NCI-H82 (cell line): ENCODE results near the gene FAAH.
"Not testable (repeated sequence)": the region's sequence is repeated elsewhere in the genome, so short reads cannot be mapped to it uniquely, and the experiment has no call there.

Experiments used
- DNase-seq: peaks from one replicate; lab custom pipeline; 2025; lab: John Stamatoyannopoulos, UW

The FAAH gene

DNA sequence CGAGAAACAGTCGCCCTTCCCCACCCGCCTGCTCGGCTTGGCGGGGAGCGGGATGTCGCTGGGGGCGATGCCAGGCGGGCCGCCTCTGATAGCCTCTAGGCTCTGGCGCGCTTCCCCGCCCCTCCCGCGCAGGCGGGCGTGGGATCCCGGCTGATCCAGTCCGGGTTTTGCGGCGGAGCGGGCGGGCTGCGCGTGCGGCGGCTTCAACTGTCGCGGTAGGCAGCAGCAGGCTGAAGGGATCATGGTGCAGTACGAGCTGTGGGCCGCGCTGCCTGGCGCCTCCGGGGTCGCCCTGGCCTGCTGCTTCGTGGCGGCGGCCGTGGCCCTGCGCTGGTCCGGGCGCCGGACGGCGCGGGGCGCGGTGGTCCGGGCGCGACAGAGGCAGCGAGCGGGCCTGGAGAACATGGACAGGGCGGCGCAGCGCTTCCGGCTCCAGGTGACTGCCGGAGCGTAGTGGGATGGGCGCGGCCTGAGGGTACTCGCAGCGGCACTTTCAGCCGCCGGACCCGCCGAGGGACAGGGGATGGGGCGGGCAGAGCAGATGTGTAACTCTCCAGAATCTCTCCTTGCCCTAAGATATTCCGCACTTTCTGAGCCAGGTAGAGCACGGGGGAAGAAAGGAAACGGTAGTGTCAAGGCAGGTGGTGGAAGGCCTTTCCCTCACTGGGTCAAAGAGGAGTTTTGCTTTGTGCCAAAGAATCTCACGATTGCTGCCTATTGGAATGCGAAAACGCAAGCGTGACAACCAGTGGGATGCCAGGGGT, at the start of gene FAAH:
TSS of gene FAAH (plus strand) at position 210 of the 764 bp plus-strand sequence. CDS start at position 242, 32 bp downstream.
- peak; percentile 66 for DNase-seq

DNA sequence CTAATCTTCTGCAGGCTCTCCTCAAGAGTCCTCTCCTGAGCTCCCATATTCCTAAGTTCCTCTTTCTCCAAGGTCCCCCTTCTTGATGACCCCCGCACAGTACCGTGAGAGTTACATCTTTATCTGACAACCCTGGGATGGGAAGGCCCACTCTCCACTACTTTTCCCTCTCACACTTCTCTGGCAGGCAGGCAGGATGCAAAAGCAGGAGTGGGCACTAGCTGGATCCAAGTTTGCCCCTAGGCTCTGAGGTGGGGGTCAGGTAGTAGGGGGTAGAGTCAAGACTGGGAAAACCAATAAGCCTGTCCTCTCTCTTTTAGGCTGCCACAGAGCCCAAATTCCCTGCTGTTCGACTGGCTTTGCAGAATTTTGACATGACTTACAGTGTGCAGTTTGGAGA, 49.6 kb upstream of the FAAH start:
- no peak for DNase-seq

DNA sequence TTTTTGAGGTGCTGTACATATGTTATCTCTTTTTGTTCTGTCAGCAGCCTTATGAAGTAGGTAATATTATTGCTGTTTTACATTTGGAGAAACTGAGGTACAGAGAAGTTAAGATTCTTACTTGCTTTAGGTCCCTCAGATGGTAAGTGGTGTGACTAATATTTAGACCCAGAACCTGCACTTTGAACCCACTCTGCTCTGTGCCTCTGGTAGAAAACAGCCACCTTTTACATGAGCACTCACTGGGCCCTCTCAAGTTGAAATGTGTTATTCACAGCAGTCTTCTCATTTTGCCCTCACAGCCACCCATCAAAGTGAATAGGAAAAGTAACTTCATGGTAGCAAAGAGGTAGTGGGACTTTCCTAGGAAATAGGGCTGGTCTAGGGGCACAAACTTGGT, 48.8 kb upstream of the FAAH start:
- no peak for DNase-seq

DNA sequence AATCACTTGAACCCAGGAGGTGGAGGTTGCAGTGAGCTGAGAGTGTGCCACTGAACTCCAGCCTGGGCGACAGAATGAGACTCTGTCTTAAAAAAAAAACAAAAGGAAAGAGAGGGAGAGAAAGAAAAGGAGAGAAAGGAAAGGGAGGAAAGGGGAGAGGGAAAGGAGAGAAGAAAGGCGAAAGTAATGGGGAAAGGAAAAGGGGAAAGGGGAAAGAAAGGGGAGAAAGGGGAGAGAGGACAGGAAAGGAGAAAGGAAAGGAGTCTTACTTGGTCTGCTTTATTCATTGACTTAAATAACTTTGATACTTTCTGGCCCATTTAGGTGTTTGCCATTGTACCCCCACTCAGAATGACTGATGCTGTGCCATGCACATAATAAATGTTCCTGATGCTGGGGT, 41.8 kb upstream of the FAAH start:
- no peak for DNase-seq

DNA sequence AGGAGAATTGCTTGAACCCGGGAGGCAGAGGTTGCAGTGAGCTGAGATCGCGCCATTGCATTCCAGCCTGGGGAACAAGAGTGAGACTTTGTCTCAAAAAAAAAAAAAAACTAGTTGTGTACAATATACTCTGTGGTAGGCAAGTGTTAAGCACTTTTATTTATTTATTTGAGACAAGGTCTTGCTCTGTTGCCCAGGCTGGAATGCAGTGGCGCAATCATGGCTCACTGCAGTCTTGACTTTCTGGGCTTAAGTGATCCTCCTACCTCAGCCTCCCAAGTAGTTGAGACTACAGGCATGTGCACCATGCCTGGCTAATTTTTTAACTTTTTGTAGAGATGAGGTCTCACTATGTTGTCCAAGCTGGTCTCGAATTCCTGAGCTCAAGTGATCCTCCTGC, 38.2 kb upstream of the FAAH start:
- DNase-seq: not testable (repeated sequence)

DNA sequence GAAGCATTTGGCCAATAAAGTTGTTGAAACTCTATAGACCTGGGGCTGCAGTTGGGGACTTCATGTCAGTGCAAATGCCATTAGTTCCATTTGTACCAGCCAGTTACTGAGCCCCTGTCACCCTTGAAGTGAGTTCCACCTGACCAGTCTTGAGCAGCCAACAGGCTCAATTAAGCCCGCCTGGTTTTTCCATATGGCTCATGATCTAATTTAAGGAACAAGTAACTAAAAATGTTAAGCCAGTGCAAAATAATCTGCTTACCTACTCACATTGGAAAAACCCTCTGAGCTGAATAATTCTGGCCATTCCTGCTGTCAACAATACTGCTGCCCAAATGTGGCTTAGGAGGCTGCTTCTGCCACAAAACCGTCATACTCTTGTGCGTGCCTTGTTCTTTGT, 32.0 kb upstream of the FAAH start:
- peak; percentile 95 for DNase-seq

DNA sequence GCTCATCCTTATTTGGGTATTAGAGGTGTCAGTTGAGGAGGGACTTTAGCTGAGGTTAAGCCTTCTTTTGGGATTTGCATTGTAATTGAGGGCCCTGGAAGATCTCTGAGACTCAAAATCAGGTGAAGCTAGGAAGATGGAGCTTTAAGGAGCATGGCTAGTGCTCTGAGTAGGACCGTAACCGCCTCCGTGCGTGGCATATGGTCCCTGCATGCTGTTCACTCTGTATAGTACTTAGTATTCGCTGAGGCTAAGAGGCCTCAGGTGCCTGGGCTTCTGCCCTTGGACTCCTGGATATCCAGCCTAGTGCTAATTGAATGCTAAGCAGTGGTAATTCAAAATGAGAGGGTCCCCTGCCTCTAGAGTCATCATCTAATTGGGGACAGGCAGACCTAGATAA, 31.0 kb upstream of the FAAH start:
- peak; percentile 99 for DNase-seq

DNA sequence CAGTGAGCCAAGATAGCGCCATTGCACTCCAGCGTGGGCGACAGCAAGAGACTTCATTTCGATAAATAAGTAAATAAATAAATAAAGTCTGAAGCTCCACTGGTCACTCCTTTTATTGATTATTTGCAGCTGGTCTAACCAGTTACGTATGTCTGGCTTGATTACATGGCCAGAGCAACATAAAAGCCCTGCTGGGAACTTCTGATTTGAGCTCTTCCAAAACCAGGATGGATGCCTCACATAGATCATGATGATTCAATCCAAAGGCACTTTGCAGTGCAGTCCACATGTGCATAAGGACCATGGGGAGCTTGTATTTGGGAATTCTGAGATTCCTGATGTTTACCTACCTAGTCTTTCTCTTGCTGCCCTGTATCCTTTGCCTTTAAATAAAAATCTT, 29.5 kb upstream of the FAAH start:
- DNase-seq: no peak

DNA sequence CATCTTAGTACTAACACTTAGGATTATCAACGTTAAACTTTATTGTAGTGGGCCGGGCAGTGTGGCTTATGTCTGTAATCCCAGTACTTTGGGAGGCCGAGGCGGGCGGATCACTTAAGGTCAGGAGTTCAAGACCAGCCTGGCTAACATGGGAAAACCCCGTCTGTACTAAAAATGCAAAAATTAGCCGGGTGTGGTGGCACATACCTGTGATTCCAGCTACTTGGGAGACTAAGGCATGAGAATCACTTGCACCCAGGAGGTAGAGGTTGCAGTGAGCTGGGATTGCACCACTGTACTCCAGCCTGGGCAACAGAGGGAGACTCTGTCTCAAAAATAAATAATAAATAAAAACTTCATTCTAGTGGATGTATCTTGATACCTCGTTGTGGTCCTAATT, 28.3 kb upstream of the FAAH start:
- DNase-seq: not testable (repeated sequence)

DNA sequence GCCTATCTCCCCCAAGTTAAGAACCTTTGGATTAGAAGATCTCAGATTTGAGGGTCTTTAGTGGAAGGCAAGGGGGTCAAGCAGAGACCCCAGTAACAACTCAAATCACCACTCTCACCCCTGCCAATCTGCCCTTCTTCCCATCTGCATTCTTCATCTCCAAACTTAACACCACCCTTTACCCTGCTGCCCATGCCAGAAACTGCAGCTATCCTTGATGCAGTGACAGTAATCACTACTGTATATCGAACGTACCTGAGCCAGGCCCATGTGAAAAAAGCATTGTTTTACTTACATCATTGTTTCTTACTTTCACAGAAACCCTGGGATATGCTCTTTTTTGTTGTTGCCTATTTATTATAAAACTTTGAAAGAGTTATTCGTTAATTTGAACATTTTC, 27.0 kb upstream of the FAAH start:
- peak; percentile 36 for DNase-seq

DNA sequence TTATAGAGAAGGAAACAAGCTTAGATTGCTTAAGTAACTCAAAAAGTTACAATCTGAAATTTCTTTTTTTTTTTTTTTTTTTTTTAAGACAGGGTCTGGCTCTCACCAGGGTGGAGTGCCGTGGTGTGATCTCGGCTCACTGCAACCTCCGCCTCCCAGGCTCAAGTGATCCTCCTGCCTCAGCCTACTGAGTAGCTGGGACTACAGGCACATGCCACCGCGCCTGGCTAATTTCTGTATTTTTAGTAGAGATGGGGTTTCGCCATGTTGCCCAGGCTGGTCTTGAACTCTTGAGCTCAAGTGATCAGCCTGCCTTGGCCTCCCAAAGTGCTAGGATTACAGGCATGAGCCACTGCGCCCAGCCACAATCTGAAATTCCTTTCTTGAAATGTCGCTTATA, 26.4 kb upstream of the FAAH start:
- not testable (repeated sequence) for DNase-seq

DNA sequence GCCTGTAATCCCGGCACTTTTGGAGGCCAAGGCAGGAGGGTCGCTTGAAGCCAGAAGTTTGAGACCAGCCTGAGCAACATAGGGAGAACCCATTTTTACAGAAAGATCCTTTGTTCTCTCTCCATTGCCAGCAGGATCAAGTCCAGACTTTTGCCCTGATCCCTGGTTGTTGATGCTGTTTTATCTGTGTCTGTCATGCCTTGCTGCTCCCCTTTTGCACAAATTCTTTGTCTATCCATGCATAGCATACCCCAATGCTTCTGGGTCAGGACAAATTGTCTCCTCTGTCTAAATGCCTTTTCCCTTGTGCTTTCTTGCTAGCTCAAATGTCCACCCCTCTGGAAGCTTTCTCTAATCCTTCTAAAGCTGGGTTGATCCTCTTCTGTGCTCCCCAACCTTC, 25.3 kb upstream of the FAAH start:
- DNase-seq: peak; percentile 65

DNA sequence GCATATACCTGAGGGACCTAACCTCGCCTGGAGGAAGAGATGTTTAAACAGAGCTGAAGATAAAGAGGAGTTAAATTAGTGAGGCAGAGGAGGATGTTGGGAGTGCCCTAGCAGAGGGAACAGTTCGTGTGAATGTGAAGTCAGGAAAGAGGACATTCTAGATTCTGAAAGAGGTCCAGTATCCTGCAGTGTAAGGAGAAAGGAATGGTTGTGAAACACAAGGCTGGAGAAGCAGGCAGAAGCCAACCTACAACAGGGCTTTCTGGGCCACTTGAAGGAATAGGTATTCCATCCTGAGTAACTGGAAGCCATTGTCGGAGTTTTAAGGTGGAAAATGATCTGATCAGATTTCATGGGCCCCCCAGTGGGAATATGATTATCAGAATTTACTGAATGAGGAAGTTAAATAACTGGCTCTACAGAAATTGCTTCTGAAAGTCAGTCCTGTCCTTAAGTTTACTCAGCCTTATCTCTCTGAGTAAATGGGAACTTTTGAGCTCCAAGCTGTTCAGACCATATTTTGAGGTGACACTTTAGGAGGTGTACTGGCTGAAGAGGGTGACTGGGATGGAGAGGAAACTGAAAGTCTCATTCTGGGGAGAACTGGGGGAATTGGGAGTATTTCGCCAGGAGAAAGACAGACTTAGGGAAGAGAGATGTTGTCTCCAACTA, 24.4 kb upstream of the FAAH start:
- no peak for DNase-seq

DNA sequence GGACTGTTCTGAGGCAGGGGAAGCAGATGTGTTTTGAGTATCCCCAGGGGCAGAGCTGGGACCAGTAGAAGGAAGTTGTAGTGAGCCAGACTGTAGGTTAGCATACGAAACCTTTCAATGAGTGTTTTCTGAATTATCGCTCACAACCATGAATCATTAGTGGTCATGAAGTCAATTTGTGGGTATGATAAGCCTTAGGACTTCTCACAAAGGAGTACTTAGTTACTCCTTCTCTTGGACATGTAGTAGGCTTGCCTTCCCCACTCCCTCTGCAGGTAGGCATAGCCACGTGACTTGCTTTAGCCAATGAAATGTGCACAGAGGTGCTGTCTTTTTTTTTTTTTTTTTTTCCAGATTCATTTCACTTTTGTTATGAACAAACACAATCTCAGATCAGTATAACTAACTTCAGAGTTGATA, 23.9 kb upstream of the FAAH start:
- no peak for DNase-seq

DNA sequence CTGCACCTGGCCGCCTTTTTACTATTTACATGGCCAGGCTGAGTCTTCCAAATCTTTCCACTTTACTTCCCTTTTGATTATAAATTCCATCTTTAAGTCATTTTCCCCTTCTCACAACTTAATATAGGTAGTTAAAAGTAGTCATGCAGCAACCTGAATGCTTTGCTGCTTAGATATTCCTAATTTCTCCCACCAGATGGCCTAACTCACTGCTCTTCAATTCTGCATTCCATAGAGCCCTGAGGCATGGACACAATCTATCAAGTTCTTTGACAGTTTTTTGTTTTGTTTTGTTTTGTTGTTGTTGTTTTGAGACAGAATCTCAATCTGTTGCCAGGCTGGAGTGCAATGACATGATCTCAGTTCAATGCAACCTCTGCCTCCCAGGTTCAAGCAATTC, 21.7 kb upstream of the FAAH start:
- DNase-seq: peak; percentile 28

DNA sequence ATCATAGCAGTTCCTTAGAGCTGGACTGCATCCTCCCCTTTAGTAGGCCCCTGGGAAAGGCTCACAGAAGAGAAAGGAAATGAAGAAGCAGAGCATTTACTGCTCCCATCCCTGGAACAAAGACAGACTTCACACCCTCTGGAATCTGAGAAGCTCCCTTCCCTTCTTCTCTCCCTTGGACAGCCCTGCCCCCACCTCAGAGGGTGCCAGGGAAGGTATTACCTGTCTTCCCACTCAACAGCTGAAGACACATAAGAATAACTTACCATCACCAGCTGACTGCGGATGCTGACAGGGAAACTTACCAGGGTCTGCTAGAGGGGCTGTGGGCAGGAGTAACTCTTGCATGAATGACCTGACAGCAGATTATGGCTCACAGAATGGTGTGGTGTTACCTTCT, 14.1 kb upstream of the FAAH start:
- DNase-seq: no peak

DNA sequence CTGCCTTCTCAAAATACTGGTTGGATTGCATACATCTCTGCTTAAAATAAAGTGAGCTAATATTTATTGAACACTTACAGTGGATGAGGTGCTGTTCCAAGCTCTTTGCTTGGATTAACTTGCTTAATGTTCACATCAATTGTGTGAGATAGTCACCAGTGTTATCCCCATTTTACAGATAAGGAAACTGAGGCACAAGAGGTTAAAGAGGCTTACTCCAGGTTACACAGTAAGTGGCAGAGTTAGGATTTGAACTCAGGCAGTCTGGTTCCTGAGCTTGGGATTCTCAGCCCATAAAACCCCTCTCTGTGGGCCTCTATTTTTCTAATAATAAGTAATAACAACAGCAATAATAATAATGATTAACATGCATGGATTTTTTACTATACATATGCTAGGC, 13.6 kb upstream of the FAAH start:
- no peak for DNase-seq

DNA sequence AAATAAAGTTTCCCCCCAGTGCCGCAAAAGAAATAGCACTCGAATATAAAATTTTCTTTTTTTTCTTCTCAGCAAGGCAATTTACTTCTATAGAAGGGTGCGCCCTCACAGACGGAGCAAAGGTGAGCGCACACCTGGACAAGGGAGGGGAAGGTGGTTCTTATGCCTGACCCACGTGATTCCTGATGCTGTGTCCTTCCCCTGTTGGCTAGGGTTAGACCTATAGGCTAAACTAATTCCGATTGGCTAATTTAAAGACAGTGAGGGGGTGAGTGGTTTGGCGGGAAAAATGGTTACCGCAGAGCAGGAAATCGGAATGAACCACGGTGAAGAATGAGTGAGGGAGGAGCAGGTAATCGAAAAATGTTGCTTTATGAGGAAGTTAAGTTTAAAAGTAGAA, 607 bp upstream of the FAAH start:
- DNase-seq: no peak

DNA sequence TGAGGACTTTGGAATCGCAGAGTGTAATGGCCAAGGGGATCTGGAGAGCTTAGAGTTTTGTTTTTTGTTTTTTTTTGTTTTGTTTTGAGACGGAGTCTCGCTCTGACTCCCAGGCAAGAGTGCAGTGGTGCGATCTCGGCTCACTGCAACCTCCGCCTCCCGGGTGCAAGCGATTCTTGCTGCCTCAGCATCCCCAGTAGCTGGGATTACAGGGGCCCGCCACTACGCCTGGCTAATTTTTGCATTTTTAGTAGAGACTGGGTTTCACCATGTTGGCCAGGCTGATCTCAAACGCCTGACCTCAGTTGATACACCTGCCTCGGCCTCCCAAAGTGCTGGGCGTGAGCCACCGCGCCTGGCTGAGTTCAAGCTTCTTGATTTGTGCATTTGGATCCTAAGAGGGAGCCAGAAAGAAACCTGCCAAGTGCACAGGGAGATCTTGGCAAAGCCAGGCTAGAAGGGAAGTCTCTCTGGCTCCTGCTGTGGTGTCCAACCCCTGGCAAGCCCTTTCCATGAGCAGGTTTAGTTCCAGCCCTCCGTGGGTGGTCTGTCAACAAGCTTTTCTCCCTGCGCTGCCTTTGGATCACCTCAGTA, 852 bp downstream of the FAAH start:
- DNase-seq: no peak

DNA sequence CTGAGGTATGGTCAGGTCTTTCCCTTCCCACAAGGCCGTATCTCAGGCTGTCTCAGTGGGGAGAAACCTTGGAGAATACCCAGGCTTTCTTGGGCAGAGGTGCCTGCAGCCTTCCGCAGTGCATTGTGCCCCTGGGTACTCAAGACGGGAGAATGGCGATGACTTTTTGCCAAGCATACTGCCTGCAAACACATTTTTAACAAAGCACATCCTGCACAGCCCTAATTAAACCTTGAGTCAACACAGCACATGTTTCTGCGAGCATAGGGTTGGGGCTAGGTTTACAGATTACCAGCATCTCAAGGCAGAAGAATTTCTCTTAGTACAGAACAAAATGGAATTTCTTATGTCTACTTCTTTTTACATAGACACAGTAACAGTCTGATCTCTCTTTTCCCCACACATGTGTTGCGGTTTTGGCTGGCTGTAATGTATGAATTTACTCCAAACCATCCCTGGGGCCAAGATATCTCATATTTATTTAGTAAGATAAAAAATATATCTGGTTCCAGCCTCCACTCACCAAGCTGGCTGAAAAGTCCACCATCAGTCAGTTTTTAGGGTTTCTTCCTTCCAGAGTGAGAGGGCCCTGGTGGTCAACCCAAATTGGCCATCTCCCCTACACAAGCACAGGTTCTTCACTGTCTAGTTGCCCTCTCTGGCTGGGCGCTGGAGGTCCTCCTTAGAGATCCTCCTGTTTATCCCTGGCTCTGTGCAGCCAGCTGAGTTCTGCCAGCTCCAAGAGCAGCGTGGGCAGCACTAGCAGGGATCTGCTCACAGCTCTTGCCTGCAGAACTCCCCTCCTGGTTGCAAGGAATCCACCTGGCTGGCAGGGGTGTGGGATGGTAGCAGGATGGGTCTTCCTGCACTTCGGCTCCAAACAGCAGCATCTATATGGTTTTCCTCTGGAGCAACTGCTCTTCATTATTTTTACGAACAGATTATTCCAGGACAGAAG, 2.6 kb downstream of the FAAH start:
- DNase-seq: no peak

DNA sequence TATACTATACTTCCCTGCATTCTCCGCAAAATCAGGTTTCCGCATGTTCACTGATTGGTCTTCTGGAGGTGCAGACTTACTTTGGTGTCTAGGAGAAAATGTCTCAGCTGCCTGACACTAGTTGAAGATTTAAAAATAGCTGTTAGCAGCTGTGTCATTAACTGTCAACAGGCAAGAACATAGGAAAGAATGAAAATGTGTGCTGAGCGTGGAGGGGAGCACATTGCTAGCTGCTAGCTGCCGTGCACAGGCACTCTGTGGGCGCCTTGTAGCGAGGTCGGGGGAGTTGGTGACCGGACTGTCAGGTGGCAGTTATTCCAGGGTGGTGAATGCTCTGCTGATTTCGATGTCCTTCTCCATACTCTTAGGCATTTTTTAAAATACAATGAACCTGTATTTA, 5.2 kb downstream of the FAAH start:
- no peak for DNase-seq

DNA sequence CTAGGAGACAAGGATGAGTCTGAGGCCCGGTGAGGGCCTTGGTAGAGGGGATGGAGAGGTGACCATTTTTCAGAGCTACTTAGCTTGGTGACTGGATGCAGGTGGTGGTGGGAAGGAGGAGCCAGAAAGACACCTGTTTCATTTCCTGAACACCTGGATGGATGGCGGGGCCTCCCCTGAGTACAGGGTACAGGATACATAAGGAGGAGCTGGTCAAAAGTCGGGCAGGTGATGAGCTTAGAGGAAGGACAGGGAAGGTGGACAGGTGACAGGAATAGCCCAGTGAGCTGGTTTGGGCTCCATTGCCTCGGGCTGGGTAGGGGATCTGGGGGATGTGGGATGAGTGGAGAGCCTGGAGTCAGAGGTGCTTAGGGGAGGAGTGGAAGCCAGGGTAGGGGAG, 6.3 kb downstream of the FAAH start:
- no peak for DNase-seq
